ENCODE measurements around the gene DHX40.
"Not testable (repeated sequence)": the region's sequence is repeated elsewhere in the genome, so short reads cannot be mapped to it uniquely, and the experiment has no call there.

DHX40 gene

GRCh38 chr17:59542960-59543635, 22.3 kb upstream of the DHX40 start:
- no peaks in the 10 kb centered on the region for H3K4me1 Mint-ChIP-seq (ENCODE audit: low read depth)
- peaks cover 18% of the 10 kb centered on the region for H3K27me3 Mint-ChIP-seq
- H3K4me3 Mint-ChIP-seq, result no peak overlapping the region
- no peaks in the 10 kb centered on the region for H3K9me3 Mint-ChIP-seq
- H3K27ac Mint-ChIP-seq, result no peak overlapping the region
- no peaks in the 10 kb centered on the region for H3K36me3 Mint-ChIP-seq (ENCODE audit: low read depth)

GRCh38 chr17:59545942-59546341, 19.5 kb upstream of the DHX40 start:
- no peak overlapping the region for H3K4me3 Mint-ChIP-seq

GRCh38 chr17:59547131-59547915, 18.1 kb upstream of the DHX40 start:
- no peaks in the 10 kb centered on the region for H3K4me1 Mint-ChIP-seq (ENCODE audit: low read depth)
- no peaks in the 10 kb centered on the region for H3K36me3 Mint-ChIP-seq (ENCODE audit: low read depth)
- no peak overlapping the region for H3K27ac Mint-ChIP-seq
- no peaks in the 10 kb centered on the region for H3K9me3 Mint-ChIP-seq
- H3K27me3 Mint-ChIP-seq, result no peaks in the 10 kb centered on the region
- no peak overlapping the region for H3K4me3 Mint-ChIP-seq

More at GRCh38 chr17:59545942-59546341, 19.5 kb upstream of the DHX40 start:
- H3K9me3 Mint-ChIP-seq, result no peaks in the 10 kb centered on the region
- H3K36me3 Mint-ChIP-seq (ENCODE audit: low read depth), result no peaks in the 10 kb centered on the region
- H3K4me1 Mint-ChIP-seq (ENCODE audit: low read depth), result no peaks in the 10 kb centered on the region
- H3K27ac Mint-ChIP-seq, result no peak overlapping the region
- H3K27me3 Mint-ChIP-seq, result peaks cover 9% of the 10 kb centered on the region

- H3K4me3 Mint-ChIP-seq; H3K36me3 Mint-ChIP-seq (ENCODE audit: low read depth); H3K9me3 Mint-ChIP-seq; H3K4me1 Mint-ChIP-seq (ENCODE audit: low read depth); H3K27ac Mint-ChIP-seq; H3K27me3 Mint-ChIP-seq: not testable (repeated sequence)
These were observed 16.4 kb upstream of the DHX40 start for GRCh38 chr17:59548985-59549384.

GRCh38 chr17:59550703-59551102, 14.7 kb upstream of the DHX40 start:
- H3K4me1 Mint-ChIP-seq (ENCODE audit: low read depth), result no peaks in the 10 kb centered on the region
- no peaks in the 10 kb centered on the region for H3K36me3 Mint-ChIP-seq (ENCODE audit: low read depth)
- H3K27ac Mint-ChIP-seq, result no peak overlapping the region
- H3K9me3 Mint-ChIP-seq, result no peaks in the 10 kb centered on the region
- peaks cover 3% of the 10 kb centered on the region for H3K27me3 Mint-ChIP-seq
- H3K4me3 Mint-ChIP-seq, result no peak overlapping the region

GRCh38 chr17:59558039-59558438, 7.4 kb upstream of the DHX40 start:
- H3K4me3 Mint-ChIP-seq, result no peak overlapping the region
- no peaks in the 10 kb centered on the region for H3K4me1 Mint-ChIP-seq (ENCODE audit: low read depth)
- peaks cover 3% of the 10 kb centered on the region for H3K27me3 Mint-ChIP-seq
- H3K9me3 Mint-ChIP-seq, result no peaks in the 10 kb centered on the region
- no peaks in the 10 kb centered on the region for H3K36me3 Mint-ChIP-seq (ENCODE audit: low read depth)
- H3K27ac Mint-ChIP-seq, result no peak overlapping the region

GRCh38 chr17:59558953-59559352, 6.5 kb upstream of the DHX40 start:
- H3K36me3 Mint-ChIP-seq (ENCODE audit: low read depth), result no peaks in the 10 kb centered on the region
- no peak overlapping the region for H3K27ac Mint-ChIP-seq
- H3K4me3 Mint-ChIP-seq, result no peak overlapping the region
- no peaks in the 10 kb centered on the region for H3K27me3 Mint-ChIP-seq
- H3K4me1 Mint-ChIP-seq (ENCODE audit: low read depth), result no peaks in the 10 kb centered on the region
- H3K9me3 Mint-ChIP-seq, result no peaks in the 10 kb centered on the region

GRCh38 chr17:59561042-59561441, 4.4 kb upstream of the DHX40 start:
- no peak overlapping the region for H3K27ac Mint-ChIP-seq
- H3K4me1 Mint-ChIP-seq (ENCODE audit: low read depth), result peaks cover 9% of the 10 kb centered on the region
- H3K9me3 Mint-ChIP-seq, result no peaks in the 10 kb centered on the region

GRCh38 chr17:59565959-59566324, 532 bp downstream of the DHX40 start:
- peaks cover 16% of the 10 kb centered on the region for H3K36me3 Mint-ChIP-seq (ENCODE audit: low read depth)
- peak overlapping the region; percentile 100 for H3K4me3 Mint-ChIP-seq
- peak overlapping the region; percentile 99 for H3K27ac Mint-ChIP-seq
- peaks cover 24% of the 10 kb centered on the region for H3K4me1 Mint-ChIP-seq (ENCODE audit: low read depth)
- no peaks in the 10 kb centered on the region for H3K9me3 Mint-ChIP-seq
- no peaks in the 10 kb centered on the region for H3K27me3 Mint-ChIP-seq

More at GRCh38 chr17:59561042-59561441, 4.4 kb upstream of the DHX40 start:
- Mint-ChIP-seq H3K36me3 (ENCODE audit: low read depth) (peaks cover 8% of the 10 kb centered on the region), H3K4me3 (no peak overlapping the region), H3K27me3 (no peaks in the 10 kb centered on the region)

GRCh38 chr17:59569151-59569550, 3.7 kb downstream of the DHX40 start:
- not testable (repeated sequence) for H3K27me3 Mint-ChIP-seq, H3K27ac Mint-ChIP-seq, H3K4me3 Mint-ChIP-seq, H3K9me3 Mint-ChIP-seq
- H3K4me1 Mint-ChIP-seq (ENCODE audit: low read depth), result peaks cover 39% of the 10 kb centered on the region
- peaks cover 31% of the 10 kb centered on the region for H3K36me3 Mint-ChIP-seq (ENCODE audit: low read depth)

- Mint-ChIP-seq H3K4me1 (ENCODE audit: low read depth) (peaks cover 16% of the 10 kb centered on the region), H3K27me3 (no peaks in the 10 kb centered on the region), H3K36me3 (ENCODE audit: low read depth) (peaks cover 20% of the 10 kb centered on the region), H3K9me3 (no peaks in the 10 kb centered on the region), H3K4me3 (no peak overlapping the region), H3K27ac (peak overlapping the region; percentile 74)
These were observed 7.0 kb downstream of the DHX40 start for GRCh38 chr17:59572301-59572924.

GRCh38 chr17:59584168-59584567, 18.8 kb downstream of the DHX40 start:
- H3K36me3 Mint-ChIP-seq (ENCODE audit: low read depth); H3K27ac Mint-ChIP-seq; H3K4me1 Mint-ChIP-seq (ENCODE audit: low read depth); H3K27me3 Mint-ChIP-seq; H3K9me3 Mint-ChIP-seq; H3K4me3 Mint-ChIP-seq: not testable (repeated sequence)

GRCh38 chr17:59600169-59600568, 34.8 kb downstream of the DHX40 start:
- peaks cover 38% of the 10 kb centered on the region for H3K36me3 Mint-ChIP-seq (ENCODE audit: low read depth)
- no peaks in the 10 kb centered on the region for H3K9me3 Mint-ChIP-seq
- no peak overlapping the region for H3K27ac Mint-ChIP-seq
- H3K27me3 Mint-ChIP-seq, result no peaks in the 10 kb centered on the region
- no peak overlapping the region for H3K4me3 Mint-ChIP-seq
- H3K4me1 Mint-ChIP-seq (ENCODE audit: low read depth), result peaks cover 12% of the 10 kb centered on the region

GRCh38 chr17:59601130-59601529, 35.7 kb downstream of the DHX40 start:
- peaks cover 12% of the 10 kb centered on the region for H3K4me1 Mint-ChIP-seq (ENCODE audit: low read depth)
- H3K36me3 Mint-ChIP-seq (ENCODE audit: low read depth), result peaks cover 45% of the 10 kb centered on the region
- H3K4me3 Mint-ChIP-seq, result no peak overlapping the region
- H3K9me3 Mint-ChIP-seq, result no peaks in the 10 kb centered on the region
- no peaks in the 10 kb centered on the region for H3K27me3 Mint-ChIP-seq
- no peak overlapping the region for H3K27ac Mint-ChIP-seq

- Mint-ChIP-seq H3K4me3 (no peak overlapping the region), H3K9me3 (no peaks in the 10 kb centered on the region), H3K27me3 (no peaks in the 10 kb centered on the region), H3K4me1 (ENCODE audit: low read depth) (no peaks in the 10 kb centered on the region), H3K27ac (no peak overlapping the region), H3K36me3 (ENCODE audit: low read depth) (peaks cover 52% of the 10 kb centered on the region)
These were observed 41.7 kb downstream of the DHX40 start for GRCh38 chr17:59607061-59607460.

Data from stimulated activated naive CD8-positive, alpha-beta T cell treated with anti-CD3 and anti-CD28 coated beads, Interleukin-15, Interleukin-2, amounts not matched to agents 100 ng/mL and 50 ng/mL, for 24 hours (primary cell).